SK-N-MC (cell line): ENCODE data around the gene TGFA.

ENCODE experiments used
- DNase-seq: peaks from one replicate; pipeline ENCODE4 v3.0.0-alpha.2; 2011; ENCODE audit warnings: low read depth, low spot score
- H3K27ac ChIP-seq: fragments of 200-600 bp; sonication (generic); 2 replicates; pipeline ENCODE4 v1.5.1; 2016; ENCODE audit warnings: mixed run types
- H3K36me3 ChIP-seq: fragments of 200-600 bp; sonication (generic); 2 replicates; pipeline ENCODE4 v1.6.1; 2017; ENCODE audit warnings: antibody characterized with exemption, low read length, mixed read lengths; ENCODE audit not compliant: insufficient read depth
- H3K4me3 ChIP-seq: fragments of 200-600 bp; sonication (generic); 2 replicates; pipeline ENCODE4 v1.5.1; 2016
- H3K9ac ChIP-seq: fragments of 200-600 bp; sonication (generic); 2 replicates; pipeline ENCODE4 v1.8.0; 2017; ENCODE audit warnings: mixed run types, mixed read lengths; ENCODE audit not compliant: insufficient read length
- H3K9me3 ChIP-seq: fragments of 200-600 bp; sonication (generic); 2 replicates; pipeline ENCODE4 v1.6.1; 2017; ENCODE audit warnings: low read depth, mild to moderate bottlenecking, antibody characterized with exemption, low read length, moderate library complexity, mixed read lengths
- EZH2 ChIP-seq: fragments of 200-600 bp; sonication (generic); IDR thresholded peaks from one replicate; pipeline ENCODE4 v1.6.1; 2017; ENCODE audit warnings: antibody characterized with exemption
- FOXP2 ChIP-seq: optimal IDR thresholded peaks from 2 replicates; pipeline ENCODE3; 2011; ENCODE audit warnings: mild to moderate bottlenecking, moderate library complexity; ENCODE audit not compliant: insufficient read depth; ENCODE audit errors: extremely low read length, control extremely low read depth
- POLR2AphosphoS5 ChIP-seq: IDR thresholded peaks from 2 replicates; pipeline ENCODE4 v1.6.1; 2012; ENCODE audit warnings: mild to moderate bottlenecking, low read depth, low read length, borderline replicate concordance

TGFA gene

GRCh38 chr2:70570041-70570661 is 16.5 kb upstream of the TGFA start:
- Histone ChIP-seq H3K27ac (no peak overlapping the region), H3K4me3 (no peak overlapping the region), H3K36me3 (no peaks in the 10 kb centered on the region), H3K9ac (no peak overlapping the region), H3K9me3 (no peaks in the 10 kb centered on the region)
- no peak for DNase-seq
- no peak for TF ChIP-seq FOXP2
- TF ChIP-seq POLR2AphosphoS5: no peak
- TF ChIP-seq EZH2: no peak

GRCh38 chr2:70569559-70569958 is 15.9 kb upstream of the TGFA start:
- TF ChIP-seq FOXP2 (no peak), EZH2 (no peak), POLR2AphosphoS5 (no peak)
- H3K9ac ChIP-seq: no peak overlapping the region
- H3K27ac ChIP-seq: no peak overlapping the region
- H3K36me3 ChIP-seq: no peaks in the 10 kb centered on the region
- DNase-seq: no peak
- H3K9me3 ChIP-seq: no peaks in the 10 kb centered on the region
- no peak overlapping the region for H3K4me3 ChIP-seq

GRCh38 chr2:70566906-70567305 is 13.3 kb upstream of the TGFA start:
- TF ChIP-seq POLR2AphosphoS5 (no peak), EZH2 (no peak), FOXP2 (no peak)
- H3K9ac ChIP-seq: no peak overlapping the region
- no peaks in the 10 kb centered on the region for H3K36me3 ChIP-seq
- no peak for DNase-seq
- H3K9me3 ChIP-seq: no peaks in the 10 kb centered on the region
- no peak overlapping the region for H3K4me3 ChIP-seq
- no peak overlapping the region for H3K27ac ChIP-seq

GRCh38 chr2:70566464-70566863 is 12.8 kb upstream of the TGFA start:
- no peak for TF ChIP-seq FOXP2
- TF ChIP-seq POLR2AphosphoS5: no peak
- H3K4me3 ChIP-seq: no peak overlapping the region
- H3K36me3 ChIP-seq: no peaks in the 10 kb centered on the region
- H3K9me3 ChIP-seq: no peaks in the 10 kb centered on the region
- DNase-seq: no peak
- no peak overlapping the region for H3K27ac ChIP-seq
- no peak overlapping the region for H3K9ac ChIP-seq

GRCh38 chr2:70565039-70565731 is 11.6 kb upstream of the TGFA start:
- H3K27ac ChIP-seq: no peak overlapping the region
- H3K9me3 ChIP-seq: no peaks in the 10 kb centered on the region
- H3K9ac ChIP-seq: no peak overlapping the region
- TF ChIP-seq FOXP2 (no peak), EZH2 (no peak), POLR2AphosphoS5 (no peak)
- no peaks in the 10 kb centered on the region for H3K36me3 ChIP-seq
- no peak overlapping the region for H3K4me3 ChIP-seq
- no peak for DNase-seq

GRCh38 chr2:70561893-70562292 is 8.3 kb upstream of the TGFA start:
- TF ChIP-seq EZH2 (no peak), POLR2AphosphoS5 (no peak), FOXP2 (no peak)
- Histone ChIP-seq H3K9ac (no peak overlapping the region), H3K27ac (no peak overlapping the region), H3K36me3 (no peaks in the 10 kb centered on the region), H3K9me3 (no peaks in the 10 kb centered on the region), H3K4me3 (no peak overlapping the region)
- DNase-seq: no peak

- Histone ChIP-seq H3K27ac (no peak overlapping the region), H3K4me3 (no peak overlapping the region), H3K9ac (no peak overlapping the region), H3K36me3 (no peaks in the 10 kb centered on the region), H3K9me3 (no peaks in the 10 kb centered on the region)
- no peak for DNase-seq
- no peak for TF ChIP-seq EZH2
- TF ChIP-seq POLR2AphosphoS5: no peak
- TF ChIP-seq FOXP2: no peak
Measured at GRCh38 chr2:70560442-70560841, 6.8 kb upstream of the TGFA start.

- no peak overlapping the region for H3K4me3 ChIP-seq
- H3K9me3 ChIP-seq: no peaks in the 10 kb centered on the region
- no peak overlapping the region for H3K9ac ChIP-seq
- TF ChIP-seq EZH2: no peak
- no peak for TF ChIP-seq FOXP2
- no peak for TF ChIP-seq POLR2AphosphoS5
- DNase-seq: no peak
- no peaks in the 10 kb centered on the region for H3K36me3 ChIP-seq
- no peak overlapping the region for H3K27ac ChIP-seq
Measured at GRCh38 chr2:70560040-70560439, 6.4 kb upstream of the TGFA start.

- DNase-seq: no peak
- no peak overlapping the region for H3K9ac ChIP-seq
Measured at GRCh38 chr2:70558195-70558808, 4.7 kb upstream of the TGFA start.

More at GRCh38 chr2:70558195-70558808, 4.7 kb upstream of the TGFA start:
- TF ChIP-seq POLR2AphosphoS5 (no peak), EZH2 (no peak), FOXP2 (no peak)
- no peaks in the 10 kb centered on the region for H3K36me3 ChIP-seq
- no peak overlapping the region for H3K27ac ChIP-seq
- no peak overlapping the region for H3K4me3 ChIP-seq
- no peaks in the 10 kb centered on the region for H3K9me3 ChIP-seq
